HG03442 (cell line): Measurements from ENCODE around the gene NEK8.
"Not testable (repeated sequence)": the region's sequence is repeated elsewhere in the genome, so short reads cannot be mapped to it uniquely, and the experiment has no call there.

Experiments
- ATAC-seq: cut with Tn5 transposase; IDR thresholded peaks from one replicate; pipeline ENCODE4 v1.9.1; 2021; ENCODE audit warnings: mild to moderate bottlenecking, moderate library complexity; ENCODE audit not compliant: unreplicated experiment

NEK8 gene

GRCh38 chr17:28707339-28707720 lies 21.3 kb upstream of the NEK8 start:
- ATAC-seq = no peak

- peak; percentile 76 for ATAC-seq
Measured at GRCh38 chr17:28710861-28711722, 17.5 kb upstream of the NEK8 start.

- peak; percentile 23 for ATAC-seq
Measured at GRCh38 chr17:28711723-28712031, 16.9 kb upstream of the NEK8 start, which contains the start of gene PROCA1. Gene PROCA1, minus strand, starts transcription at chr17:28711888. Its CDS starts 228 bp downstream, at chr17:28711660.

GRCh38 chr17:28712032-28712704 lies 16.4 kb upstream of the NEK8 start:
- ATAC-seq = no peak

- ATAC-seq = no peak
Measured at GRCh38 chr17:28712705-28713415, 15.7 kb upstream of the NEK8 start.

GRCh38 chr17:28714281-28714680 lies 14.3 kb upstream of the NEK8 start:
- no peak for ATAC-seq

- no peak for ATAC-seq
Measured at GRCh38 chr17:28715217-28715616, 13.4 kb upstream of the NEK8 start.

- no peak for ATAC-seq
Measured at GRCh38 chr17:28716740-28717577, 11.6 kb upstream of the NEK8 start.

GRCh38 chr17:28717578-28718332 lies 10.8 kb upstream of the NEK8 start, which contains the start of gene RAB34:
Gene RAB34, minus strand, starts transcription at chr17:28717868. Its CDS starts 602 bp downstream, at chr17:28717266.
- no peak for ATAC-seq

- ATAC-seq = no peak
Measured at GRCh38 chr17:28718333-28719020, 10.1 kb upstream of the NEK8 start.

- no peak for ATAC-seq
Measured at GRCh38 chr17:28719021-28719433, 9.6 kb upstream of the NEK8 start.

GRCh38 chr17:28720247-28720996 lies 8.2 kb upstream of the NEK8 start:
- ATAC-seq = no peak

GRCh38 chr17:28720997-28721329 lies 7.6 kb upstream of the NEK8 start:
- not testable (repeated sequence) for ATAC-seq

GRCh38 chr17:28722417-28723158 lies 6.0 kb upstream of the NEK8 start:
- no peak for ATAC-seq

- no peak for ATAC-seq
Measured at GRCh38 chr17:28723159-28723835, 5.3 kb upstream of the NEK8 start.

- ATAC-seq = not testable (repeated sequence)
Measured at GRCh38 chr17:28723836-28724499, 4.6 kb upstream of the NEK8 start.
